H9 (cell line): ENCODE measurements around the gene EXOC3L4. TPM values are rescaled to one million over a fixed set of nuclear protein-coding genes. Genes with fewer than 3 reads are reported as not detected.

Experiments used
- DNase-seq: peaks from one replicate; pipeline ENCODE4 v3.0.0-alpha.2; 2017
- H2AFZ ChIP-seq: one replicate; pipeline ENCODE4 v1.6.1; 2013; ENCODE audit warnings: mild to moderate bottlenecking, low read length, control low read depth, moderate library complexity
- H2AK5ac ChIP-seq: 2 replicates; pipeline ENCODE4 v1.6.1; 2013; ENCODE audit warnings: low read length, control low read depth, mixed read lengths; ENCODE audit not compliant: insufficient read length
- H2BK120ac ChIP-seq: one replicate; pipeline ENCODE4 v1.6.1; 2013; ENCODE audit warnings: low read depth, mild to moderate bottlenecking, low read length, control low read depth, inconsistent platforms; ENCODE audit not compliant: poor library complexity, severe bottlenecking
- H2BK12ac ChIP-seq: 2 replicates; pipeline ENCODE4 v1.6.1; 2013; ENCODE audit warnings: low read length, control low read depth, mixed read lengths, low read depth; ENCODE audit not compliant: insufficient read length
- H2BK15ac ChIP-seq: 2 replicates; pipeline ENCODE4 v1.6.1; 2013; ENCODE audit warnings: low read depth, low read length, control low read depth
- H2BK20ac ChIP-seq: one replicate; pipeline ENCODE4 v1.6.1; 2013; ENCODE audit warnings: low read depth, mild to moderate bottlenecking, low read length, control low read depth, inconsistent platforms; ENCODE audit not compliant: poor library complexity, severe bottlenecking
- H2BK5ac ChIP-seq: 2 replicates; pipeline ENCODE4 v1.6.1; 2013; ENCODE audit warnings: low read length, control low read depth, mixed read lengths; ENCODE audit not compliant: insufficient read length
- H3K14ac ChIP-seq: 2 replicates; pipeline ENCODE4 v1.6.1; 2013; ENCODE audit warnings: low read length, control low read depth; ENCODE audit not compliant: insufficient read depth
- H3K18ac ChIP-seq: 2 replicates; pipeline ENCODE4 v1.6.1; 2013; ENCODE audit warnings: low read depth, mild to moderate bottlenecking, mixed read lengths, low read length, control low read depth; ENCODE audit not compliant: insufficient read length
- H3K23ac ChIP-seq: 2 replicates; pipeline ENCODE4 v1.6.1; 2013; ENCODE audit warnings: low read length, control low read depth, mixed read lengths, low read depth; ENCODE audit not compliant: insufficient read length
- H3K23me2 ChIP-seq: 2 replicates; pipeline ENCODE4 v1.6.1; 2013; ENCODE audit warnings: low read depth, mild to moderate bottlenecking, mixed read lengths, low read length, control low read depth; ENCODE audit not compliant: insufficient read length, poor library complexity, severe bottlenecking
- H3K27ac ChIP-seq: 2 replicates; pipeline ENCODE4 v1.5.1; 2013; ENCODE audit warnings: low read length, control low read depth, mixed read lengths, low read depth; ENCODE audit not compliant: insufficient read length
- H3K27me3 ChIP-seq: 2 replicates; pipeline ENCODE4 v1.6.1; 2013; ENCODE audit warnings: low read length, control low read depth, inconsistent platforms; ENCODE audit not compliant: insufficient read depth
- H3K4ac ChIP-seq: 2 replicates; pipeline ENCODE4 v1.6.1; 2013; ENCODE audit warnings: low read depth, mild to moderate bottlenecking, control low read depth, inconsistent platforms, low read length, moderate library complexity
- H3K4me1 ChIP-seq: 2 replicates; pipeline ENCODE4 v1.6.1; 2013; ENCODE audit warnings: low read length, control low read depth, inconsistent platforms; ENCODE audit not compliant: insufficient read depth
- H3K4me2 ChIP-seq: 2 replicates; pipeline ENCODE4 v1.6.1; 2013; ENCODE audit warnings: low read length, control low read depth, mixed read lengths; ENCODE audit not compliant: insufficient read length, insufficient read depth
- H3K56ac ChIP-seq: 2 replicates; pipeline ENCODE4 v1.6.1; 2013; ENCODE audit warnings: low read depth, mild to moderate bottlenecking, mixed read lengths, low read length, control low read depth; ENCODE audit not compliant: insufficient read length
- H3K79me1 ChIP-seq: 2 replicates; pipeline ENCODE4 v1.6.1; 2013; ENCODE audit warnings: low read depth, mild to moderate bottlenecking, moderate library complexity, low read length, control low read depth, inconsistent platforms; ENCODE audit not compliant: insufficient read depth, poor library complexity, severe bottlenecking
- H3K79me2 ChIP-seq: 2 replicates; pipeline ENCODE4 v1.6.1; 2013; ENCODE audit warnings: low read length, control low read depth, inconsistent platforms; ENCODE audit not compliant: insufficient read depth
- H3K9ac ChIP-seq: 2 replicates; pipeline ENCODE4 v1.6.1; 2013; ENCODE audit warnings: low read length, control low read depth, mixed read lengths; ENCODE audit not compliant: insufficient read length; ENCODE audit errors: extremely low read depth
- H3K9me3 ChIP-seq: one replicate; pipeline ENCODE4 v1.6.1; 2013; ENCODE audit warnings: low read depth, low read length, inconsistent platforms; ENCODE audit not compliant: control insufficient read depth
- H3T11ph ChIP-seq: one replicate; pipeline ENCODE4 v1.6.1; 2013; ENCODE audit warnings: mild to moderate bottlenecking, low read length, control low read depth, inconsistent platforms
- H4K20me1 ChIP-seq: one replicate; pipeline ENCODE4 v1.6.1; 2013; ENCODE audit not compliant: control insufficient read depth, insufficient read length, insufficient read depth
- H4K5ac ChIP-seq: 2 replicates; pipeline ENCODE4 v1.6.1; 2013; ENCODE audit warnings: low read depth, mild to moderate bottlenecking, mixed read lengths, low read length, control low read depth; ENCODE audit not compliant: insufficient read length
- H4K8ac ChIP-seq: replicated peaks from 2 replicates; pipeline ENCODE4 v1.6.1; 2013; ENCODE audit warnings: low read length, control low read depth, mixed read lengths, low read depth; ENCODE audit not compliant: insufficient read length
- H4K91ac ChIP-seq: 2 replicates; pipeline ENCODE4 v1.6.1; 2013; ENCODE audit warnings: low read depth, mild to moderate bottlenecking, moderate library complexity, mixed read lengths, low read length, control low read depth; ENCODE audit not compliant: insufficient read length
- H3K27ac Mint-ChIP-seq, 3 experiments: 2 replicates in 2 of 3; 3 replicates in 1 of 3; pipeline ENCODE4 v1.8.0; 2020 to 2021; ENCODE audit warnings: mixed read lengths in 3 of 3, mild to moderate bottlenecking in 1 of 3, moderate library complexity in 1 of 3
- H3K27me3 Mint-ChIP-seq: 2 replicates; pipeline ENCODE4 v1.8.0; 2021; ENCODE audit warnings: low read depth, mild to moderate bottlenecking, moderate library complexity, mixed read lengths
- H3K36me3 Mint-ChIP-seq, 3 experiments: 2 replicates in 2 of 3; 3 replicates in 1 of 3; pipeline ENCODE4 v1.8.0; 2020 to 2021; ENCODE audit warnings: low read depth in 3 of 3, mixed read lengths in 3 of 3; ENCODE audit not compliant: insufficient read depth in 1 of 3
- H3K4me1 Mint-ChIP-seq, 2 experiments: 2 replicates each; pipeline ENCODE4 v1.8.0; 2020; ENCODE audit warnings: mixed read lengths in 2 of 2
- H3K4me3 Mint-ChIP-seq, 2 experiments: 2 replicates in 1 of 2; 3 replicates in 1 of 2; pipeline ENCODE4 v1.8.0; 2020 to 2021; ENCODE audit warnings: mild to moderate bottlenecking in 2 of 2, mixed read lengths in 2 of 2, moderate library complexity in 1 of 2
- H3K9me3 Mint-ChIP-seq, 2 experiments: 2 replicates in 1 of 2; 3 replicates in 1 of 2; pipeline ENCODE4 v1.8.0; 2020; ENCODE audit warnings: mild to moderate bottlenecking in 2 of 2, mixed read lengths in 2 of 2, moderate library complexity in 1 of 2
- WGBS: extraction: QIAGEN DNeasy Blood & Tissue Kit; methylation state at CpG from one replicate; pipeline ENCODE4 v1.1.7; 2013; ENCODE audit warnings: missing lambda C conversion rate, low lambda C conversion rate, mixed read lengths; ENCODE audit not compliant: insufficient read length; ENCODE audit errors: extremely low coverage; 5-methylcytosine and 5-hydroxymethylcytosine counted together
- total RNA-seq: library from RNA; stranded (reverse); gene quantifications from 2 replicates; pipeline ENCODE4 v1.2.1, GENCODE V29; 2021
- TF ChIP-seq, protein P1 (sequence below): fragments of 200-600 bp; sonication (generic); conservative IDR thresholded peaks from 3 replicates; pipeline ENCODE4 v1.8.0; 2021; ENCODE audit warnings: antibody characterized with exemption, mild to moderate bottlenecking

EXOC3L4 gene
- total RNA-seq, 1 experiment from 2014 or later, result 0.42 TPM

DNA sequence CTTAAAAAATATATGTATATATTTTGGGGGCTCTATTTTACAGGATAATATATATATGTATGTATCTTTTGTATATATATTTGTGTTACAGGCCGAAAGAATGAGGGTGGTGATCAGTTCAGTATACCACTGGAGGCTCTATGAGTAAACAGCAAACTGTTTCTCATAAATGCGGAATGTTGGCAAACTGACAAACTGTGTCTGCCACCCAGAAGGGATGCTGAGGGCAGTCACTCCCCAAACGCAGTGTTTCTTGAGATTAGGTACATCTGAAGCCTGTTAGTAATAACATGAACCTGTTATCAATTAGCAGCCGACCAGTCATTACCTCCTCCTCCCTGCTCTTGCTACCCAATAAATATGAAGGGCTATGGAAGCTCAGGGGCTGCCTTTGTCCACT, 49.6 kb downstream of the EXOC3L4 start:
- Mint-ChIP-seq H3K27ac (no peak overlapping the region), H3K27me3 (peaks cover 13% of the 10 kb centered on the region), H3K4me3 (no peak overlapping the region), H3K9me3 (no peaks in the 10 kb centered on the region; a peak in 2 of 5 replicates), H3K4me1 (peaks cover 18 to 25% of the 10 kb centered on the region in 2 experiments), H3K36me3 (no peaks in the 10 kb centered on the region; a peak in 1 of 7 replicates)
- H3K56ac ChIP-seq, result no peak overlapping the region
- peaks cover 4% of the 10 kb centered on the region for H3K23me2 ChIP-seq
- no peak overlapping the region for H2BK20ac ChIP-seq
- no peak overlapping the region for H4K8ac ChIP-seq
- H4K5ac ChIP-seq, result no peak overlapping the region
- no peak for DNase-seq
- H3K18ac ChIP-seq, result no peak overlapping the region
- H2BK12ac ChIP-seq, result no peak overlapping the region
- no peak overlapping the region for H3K27ac ChIP-seq
- no peaks in the 10 kb centered on the region for H3K79me2 ChIP-seq
- no peak overlapping the region for H3K23ac ChIP-seq
- H4K20me1 ChIP-seq, result no peaks in the 10 kb centered on the region
- no peak overlapping the region for H3K14ac ChIP-seq
- H3T11ph ChIP-seq, result no peak overlapping the region
- H3K4me1 ChIP-seq, result no peaks in the 10 kb centered on the region
- no peak overlapping the region for H2BK15ac ChIP-seq
- no CpG with 5 or more reads among the region's 4 CpGs for WGBS
- no peak overlapping the region for H2BK120ac ChIP-seq
- no peak overlapping the region for H4K91ac ChIP-seq
- H2AFZ ChIP-seq, result no peak overlapping the region
- no peak overlapping the region for H2AK5ac ChIP-seq
- no peak overlapping the region for H3K9ac ChIP-seq
- no peak overlapping the region for H3K4me2 ChIP-seq
- H3K9me3 ChIP-seq, result no peaks in the 10 kb centered on the region
- H2BK5ac ChIP-seq, result no peak overlapping the region
- TF ChIP-seq, protein P1, sequence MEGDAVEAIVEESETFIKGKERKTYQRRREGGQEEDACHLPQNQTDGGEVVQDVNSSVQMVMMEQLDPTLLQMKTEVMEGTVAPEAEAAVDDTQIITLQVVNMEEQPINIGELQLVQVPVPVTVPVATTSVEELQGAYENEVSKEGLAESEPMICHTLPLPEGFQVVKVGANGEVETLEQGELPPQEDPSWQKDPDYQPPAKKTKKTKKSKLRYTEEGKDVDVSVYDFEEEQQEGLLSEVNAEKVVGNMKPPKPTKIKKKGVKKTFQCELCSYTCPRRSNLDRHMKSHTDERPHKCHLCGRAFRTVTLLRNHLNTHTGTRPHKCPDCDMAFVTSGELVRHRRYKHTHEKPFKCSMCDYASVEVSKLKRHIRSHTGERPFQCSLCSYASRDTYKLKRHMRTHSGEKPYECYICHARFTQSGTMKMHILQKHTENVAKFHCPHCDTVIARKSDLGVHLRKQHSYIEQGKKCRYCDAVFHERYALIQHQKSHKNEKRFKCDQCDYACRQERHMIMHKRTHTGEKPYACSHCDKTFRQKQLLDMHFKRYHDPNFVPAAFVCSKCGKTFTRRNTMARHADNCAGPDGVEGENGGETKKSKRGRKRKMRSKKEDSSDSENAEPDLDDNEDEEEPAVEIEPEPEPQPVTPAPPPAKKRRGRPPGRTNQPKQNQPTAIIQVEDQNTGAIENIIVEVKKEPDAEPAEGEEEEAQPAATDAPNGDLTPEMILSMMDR, result no peak
- no peaks in the 10 kb centered on the region for H3K27me3 ChIP-seq
- no peaks in the 10 kb centered on the region for H3K79me1 ChIP-seq
- no peak overlapping the region for H3K4ac ChIP-seq
